GM23248 (cell line): ENCODE data around the gene IL18BP. TPM values are rescaled to one million over a fixed set of nuclear protein-coding genes. Genes with fewer than 3 reads are reported as not detected.

Experiments used
- DNase-seq: peaks from one replicate; pipeline ENCODE4 v3.0.0-alpha.2; 2015
- H2AFZ ChIP-seq: fragments of 200-600 bp; sonication (generic); 2 replicates; pipeline ENCODE4 v1.6.1; 2016; ENCODE audit warnings: antibody characterized with exemption
- H3F3A ChIP-seq: fragments of 200-600 bp; sonication (generic); 2 replicates; pipeline ENCODE4 v1.6.1; 2016; ENCODE audit warnings: mild to moderate bottlenecking, antibody characterized with exemption, mixed run types; ENCODE audit not compliant: insufficient read depth
- H3K27ac ChIP-seq: fragments of 200-600 bp; sonication (generic); 2 replicates; pipeline ENCODE4 v1.5.1; 2016; ENCODE audit warnings: mild to moderate bottlenecking
- H3K27me3 ChIP-seq: fragments of 200-600 bp; sonication (generic); replicated peaks from 2 replicates; pipeline ENCODE4 v1.6.1; 2016; ENCODE audit warnings: mild to moderate bottlenecking; ENCODE audit not compliant: insufficient read depth
- H3K36me3 ChIP-seq: fragments of 200-600 bp; sonication (generic); 2 replicates; pipeline ENCODE4 v1.6.1; 2016; ENCODE audit warnings: low read depth, mild to moderate bottlenecking
- H3K4me1 ChIP-seq: fragments of 200-600 bp; sonication (generic); 2 replicates; pipeline ENCODE4 v1.6.1; 2016; ENCODE audit warnings: mild to moderate bottlenecking; ENCODE audit not compliant: insufficient read depth
- H3K4me2 ChIP-seq: fragments of 200-600 bp; sonication (generic); one replicate; pipeline ENCODE4 v1.6.1; 2016; ENCODE audit warnings: mild to moderate bottlenecking; ENCODE audit not compliant: unreplicated experiment
- H3K4me3 ChIP-seq: fragments of 200-600 bp; sonication (generic); 2 replicates; pipeline ENCODE4 v1.5.1; 2016; ENCODE audit warnings: mild to moderate bottlenecking
- H3K79me2 ChIP-seq: fragments of 200-600 bp; sonication (generic); 2 replicates; pipeline ENCODE4 v1.6.1; 2016; ENCODE audit warnings: mild to moderate bottlenecking; ENCODE audit not compliant: insufficient read depth
- H3K9ac ChIP-seq: fragments of 200-600 bp; sonication (generic); 2 replicates; pipeline ENCODE4 v1.6.1; 2016; ENCODE audit warnings: mild to moderate bottlenecking
- H3K9me2 ChIP-seq: fragments of 200-600 bp; sonication (generic); 2 replicates; pipeline ENCODE4 v1.6.1; 2016; ENCODE audit warnings: mixed run types, mild to moderate bottlenecking, moderate library complexity; ENCODE audit not compliant: insufficient read depth
- H3K9me3 ChIP-seq: fragments of 200-600 bp; sonication (generic); one replicate; pipeline ENCODE4 v1.6.1; 2017; ENCODE audit warnings: low read depth
- H4K20me1 ChIP-seq: fragments of 200-600 bp; sonication (generic); 2 replicates; pipeline ENCODE4 v1.6.0; 2016; ENCODE audit not compliant: insufficient read depth
- EZH2 ChIP-seq: fragments of 200-600 bp; sonication (generic); IDR thresholded peaks from 2 replicates; pipeline ENCODE4 v1.6.1; 2018; ENCODE audit warnings: antibody characterized with exemption, mild to moderate bottlenecking; ENCODE audit not compliant: insufficient read depth, poor library complexity, severe bottlenecking
- EZH2phosphoT487 ChIP-seq: fragments of 200-600 bp; sonication (generic); IDR thresholded peaks from 2 replicates; pipeline ENCODE4 v1.6.1; 2018; ENCODE audit warnings: antibody characterized with exemption, moderate library complexity, mild to moderate bottlenecking, low read depth; ENCODE audit not compliant: insufficient read depth
- WGBS, 2 experiments: methylation state at CpG; one replicate each; pipeline ENCODE4 v1.1.6; 2015 to 2017; ENCODE audit warnings: low lambda C conversion rate in 2 of 2, low coverage in 1 of 2; ENCODE audit errors: missing lambda C conversion rate in 2 of 2; 5-methylcytosine and 5-hydroxymethylcytosine counted together
- in situ Hi-C: fragments of 300-500 bp; cut with MboI; formaldehyde crosslinking; loops from 2 replicates; pipeline ENCODE4 v1.15.0; 2020
- polyA plus RNA-seq: library from polyadenylated mRNA; unstranded; fragments of >200 nt; fragmentation: Nextera tagmentation; extraction: Ambion mirVana; gene quantifications from 2 replicates; pipeline ENCODE4 v1.2.1, GENCODE V29; 2016
- total RNA-seq: library from RNA; depleted of rRNA; stranded (reverse); fragments of >200 nt; shearing (Covaris generic); gene quantifications from 2 replicates; pipeline ENCODE4 v1.2.3, GENCODE V29; 2014

Gene IL18BP
- total and polyA plus RNA-seq, 2 experiments from 2014 or later, result 0.44 to 2.5 TPM

- Histone ChIP-seq H3K9me3 (no peaks in the 10 kb centered on the region), H3K4me3 (no peak overlapping the region), H3F3A (peaks cover 52% of the 10 kb centered on the region), H3K9me2 (no peaks in the 10 kb centered on the region), H3K4me1 (no peaks in the 10 kb centered on the region), H3K36me3 (peaks cover 41% of the 10 kb centered on the region; the same call in 1 of the 2 replicates), H3K9ac (no peak overlapping the region), H4K20me1 (no peaks in the 10 kb centered on the region), H3K27ac (no peak overlapping the region), H3K4me2 (no peak overlapping the region), H3K27me3 (no peaks in the 10 kb centered on the region), H2AFZ (no peak overlapping the region), H3K79me2 (peaks cover 10% of the 10 kb centered on the region)
- WGBS, 2 experiments, result 85 to 88% methylated on average over 20 of the region's 20 CpGs
- no peak for DNase-seq
- TF ChIP-seq EZH2 (no peak), EZH2phosphoT487 (no peak)
- in situ Hi-C loops, result no loop called here
These were observed 6.9 kb downstream of the IL18BP start for GRCh38 chr11:72005347-72006260.

- Histone ChIP-seq H3K9me3 (no peaks in the 10 kb centered on the region), H3K4me1 (no peaks in the 10 kb centered on the region), H3K27me3 (no peaks in the 10 kb centered on the region), H3K9ac (no peak overlapping the region), H3K36me3 (peaks cover 48% of the 10 kb centered on the region; the same call in 1 of the 2 replicates), H3K79me2 (peaks cover 19% of the 10 kb centered on the region), H3K27ac (no peak overlapping the region), H3K9me2 (no peaks in the 10 kb centered on the region), H3K4me2 (no peak overlapping the region), H3K4me3 (no peak overlapping the region), H4K20me1 (no peaks in the 10 kb centered on the region), H2AFZ (no peak overlapping the region), H3F3A (peaks cover 52% of the 10 kb centered on the region)
- in situ Hi-C loops, result no loop called here
- TF ChIP-seq EZH2, result no peak
- WGBS, 2 experiments, result 76 to 77% methylated on average over 8 of the region's 8 CpGs
- no peak for DNase-seq
These were observed 7.8 kb downstream of the IL18BP start for GRCh38 chr11:72006309-72007088.

GRCh38 chr11:72007089-72007476 lies 8.4 kb downstream of the IL18BP start:
- Histone ChIP-seq H3K79me2 (peaks cover 25% of the 10 kb centered on the region), H3K9me2 (no peaks in the 10 kb centered on the region), H3K4me1 (no peaks in the 10 kb centered on the region), H4K20me1 (no peaks in the 10 kb centered on the region), H3K27ac (no peak overlapping the region), H3K27me3 (no peaks in the 10 kb centered on the region), H3K9me3 (no peaks in the 10 kb centered on the region), H3K4me3 (no peak overlapping the region), H3F3A (peaks cover 47% of the 10 kb centered on the region), H2AFZ (no peak overlapping the region), H3K4me2 (no peak overlapping the region), H3K36me3 (peaks cover 53% of the 10 kb centered on the region; the same call in 1 of the 2 replicates), H3K9ac (no peak overlapping the region)
- WGBS, 2 experiments, result 93 to 95% methylated on average over 15 of the region's 15 CpGs
- no peak for DNase-seq
- in situ Hi-C loops, result no loop called here
- no peak for TF ChIP-seq EZH2
- TF ChIP-seq EZH2phosphoT487, result no peak

GRCh38 chr11:72007587-72007986 lies 8.9 kb downstream of the IL18BP start:
- no peak overlapping the region for H3K9ac ChIP-seq
- TF ChIP-seq EZH2phosphoT487 (no peak), EZH2 (no peak)
- H2AFZ ChIP-seq, result no peak overlapping the region
- 80% methylated on average over 5 of the region's 5 CpGs for WGBS, 2 experiments
- H3F3A ChIP-seq, result peaks cover 42% of the 10 kb centered on the region
- H3K36me3 ChIP-seq, result peaks cover 58% of the 10 kb centered on the region; the same call in 1 of the 2 replicates
- no peak overlapping the region for H3K27ac ChIP-seq
- peaks cover 30% of the 10 kb centered on the region for H3K79me2 ChIP-seq
- H3K27me3 ChIP-seq, result no peaks in the 10 kb centered on the region
- no peak overlapping the region for H3K4me2 ChIP-seq
- H3K9me3 ChIP-seq, result no peaks in the 10 kb centered on the region
- H3K4me1 ChIP-seq, result no peaks in the 10 kb centered on the region
- in situ Hi-C loops, result no loop called here
- DNase-seq, result no peak
- no peak overlapping the region for H3K4me3 ChIP-seq
- H4K20me1 ChIP-seq, result no peaks in the 10 kb centered on the region
- no peaks in the 10 kb centered on the region for H3K9me2 ChIP-seq
